B cell (primary cell): ENCODE results near the gene CD58. TPM values are rescaled to one million over a fixed set of nuclear protein-coding genes. Genes with fewer than 3 reads are reported as not detected.

Experiments
- ATAC-seq: fragments of 200-7000 bp; cut with Tn5 transposase; one replicate; pipeline ENCODE4 v1.10.0; 2021; ENCODE audit warnings: low read depth, mild to moderate bottlenecking, moderate number of reproducible peaks, moderate library complexity
- CTCF ChIA-PET: fragments of 350-600 bp; sonication (Branson Sonifier 250); formaldehyde crosslinking; loops from one replicate; lab custom pipeline; 2021; ENCODE audit warnings: antibody characterized with exemption, inconsistent platforms; lab: Charles Lee
- POLR2A ChIA-PET: fragments of 350-600 bp; sonication (Branson Sonifier 250); formaldehyde crosslinking; loops from one replicate; lab custom pipeline; 2021; ENCODE audit warnings: antibody characterized with exemption; lab: Charles Lee
- DNase-seq: peaks from one replicate; pipeline ENCODE4 v3.0.0; 2013
- H2AFZ ChIP-seq: 2 replicates; pipeline ENCODE4 v1.6.1; 2012; ENCODE audit warnings: mild to moderate bottlenecking, low read depth, low read length; ENCODE audit not compliant: insufficient read depth, poor library complexity, severe bottlenecking
- H3K27ac ChIP-seq, 2 donors: 1 replicate in 1 of 2; 2 replicates in 1 of 2; pipeline ENCODE4 v1.5.1; 2012 to 2013; ENCODE audit warnings: low read length in 2 of 2, mild to moderate bottlenecking in 2 of 2, moderate library complexity in 1 of 2
- H3K27me3 ChIP-seq, 4 experiments: fragments of 200-600 bp in 1 of 4; sonication (generic) in 1 of 4; replicated peaks in 1 of 4; 1 replicate in 2 of 4; 2 replicates in 2 of 4; pipeline versions ENCODE4 v1.6.1 to v1.7.0; 2013 to 2016; ENCODE audit warnings: low read length in 3 of 4, mild to moderate bottlenecking in 2 of 4, mixed read lengths in 1 of 4, moderate library complexity in 1 of 4; ENCODE audit not compliant: insufficient read depth in 4 of 4, control insufficient read depth in 3 of 4; ENCODE audit errors: control extremely low read depth in 1 of 4
- H3K36me3 ChIP-seq, 2 experiments: replicated peaks in 1 of 2; 1 replicate in 1 of 2; 2 replicates in 1 of 2; pipeline versions ENCODE4 v1.6.1 to v1.7.1; 2013; ENCODE audit warnings: low read length in 1 of 2; ENCODE audit not compliant: insufficient read depth in 2 of 2, control insufficient read depth in 1 of 2; ENCODE audit errors: control extremely low read depth in 1 of 2, extremely low read depth in 1 of 2
- H3K4me1 ChIP-seq, 2 donors: fragments of 200-600 bp in 1 of 2; sonication (generic) in 1 of 2; 1 replicate in 1 of 2; 2 replicates in 1 of 2; pipeline versions ENCODE4 v1.5.1 to v1.6.1; 2013 to 2017; ENCODE audit warnings: low read length in 2 of 2; ENCODE audit not compliant: control insufficient read depth in 2 of 2, insufficient read depth in 2 of 2
- H3K4me2 ChIP-seq: replicated peaks from 2 replicates; pipeline ENCODE3; 2012; ENCODE audit warnings: mild to moderate bottlenecking, low read depth, low read length; ENCODE audit not compliant: poor library complexity, severe bottlenecking
- H3K4me3 ChIP-seq, 5 experiments: fragments of 200-600 bp in 1 of 5; sonication (generic) in 1 of 5; 1 replicate in 3 of 5; 2 replicates in 2 of 5; pipeline versions ENCODE4 v1.5.1 to v1.7.0; 2011 to 2016; ENCODE audit warnings: low read length in 4 of 5, mild to moderate bottlenecking in 4 of 5, low read depth in 2 of 5, control low read depth in 1 of 5, moderate library complexity in 1 of 5; ENCODE audit not compliant: insufficient read depth in 1 of 5; ENCODE audit errors: control extremely low read depth in 1 of 5, extremely low read depth in 1 of 5
- H3K79me2 ChIP-seq: fragments of 200-600 bp; sonication (generic); one replicate; pipeline ENCODE4 v1.6.0; 2016; ENCODE audit warnings: low read length; ENCODE audit not compliant: control insufficient read depth, insufficient read depth
- H3K9ac ChIP-seq: fragments of 200-600 bp; sonication (generic); 2 replicates; pipeline ENCODE4 v1.6.1; 2017; ENCODE audit warnings: mild to moderate bottlenecking, low read length, moderate library complexity
- H3K9me3 ChIP-seq, 3 donors: one replicate each; pipeline versions ENCODE4 v1.6.1 to v1.7.1; 2013; ENCODE audit warnings: low read length in 2 of 3; ENCODE audit not compliant: control insufficient read depth in 2 of 3, insufficient read depth in 1 of 3; ENCODE audit errors: control extremely low read depth in 1 of 3
- H4K20me1 ChIP-seq: 2 replicates; pipeline ENCODE4 v1.6.0; 2012; ENCODE audit warnings: mild to moderate bottlenecking, low read length; ENCODE audit not compliant: insufficient read depth, control insufficient read depth, poor library complexity, severe bottlenecking
- H3K27ac Mint-ChIP-seq: one replicate; pipeline ENCODE4 v1.8.0; 2021; ENCODE audit warnings: mixed read lengths
- H3K27me3 Mint-ChIP-seq: one replicate; pipeline ENCODE4 v1.8.0; 2021; ENCODE audit warnings: mixed read lengths
- H3K4me1 Mint-ChIP-seq: one replicate; pipeline ENCODE4 v1.8.0; 2021; ENCODE audit warnings: mixed read lengths
- H3K4me3 Mint-ChIP-seq: one replicate; pipeline ENCODE4 v1.8.0; 2021; ENCODE audit warnings: mixed read lengths
- H3K9me3 Mint-ChIP-seq: one replicate; pipeline ENCODE4 v1.8.0; 2022; ENCODE audit warnings: mixed read lengths; ENCODE audit not compliant: insufficient read depth
- EZH2 ChIP-seq: IDR thresholded peaks from 2 replicates; pipeline ENCODE4 v1.6.1; 2012; ENCODE audit warnings: borderline replicate concordance, low read depth, mild to moderate bottlenecking, moderate library complexity, low read length; ENCODE audit not compliant: insufficient read depth, poor library complexity, severe bottlenecking
- whole genome bisulfite sequencing: methylation state at CpG from one replicate; pipeline ENCODE4 v1.1.5; 2013; ENCODE audit warnings: missing lambda C conversion rate; ENCODE audit not compliant: insufficient coverage; 5-methylcytosine and 5-hydroxymethylcytosine counted together
- intact Hi-C: fragments of 100-400 bp; cut with micrococcal nuclease; formaldehyde crosslinking; loops from one replicate; pipeline ENCODE4 v1.10.0; 2022
- polyA plus RNA-seq: library from polyadenylated mRNA; depleted of rRNA; stranded (reverse); fragments of >200 nt; gene quantifications from 2 replicates; pipeline ENCODE4 v1.2.3, GENCODE V29; 2012
- total RNA-seq, 2 donors: library from RNA; stranded (reverse); fragments of 120-200 nt in 1 of 2; gene quantifications; 1 replicate in 1 of 2; 2 replicates in 1 of 2; pipeline versions ENCODE4 v1.2.3 to v1.2.4, GENCODE V29; 2013 to 2022
- TF ChIP-seq, protein P1 (sequence below): fragments of 200-600 bp; IDR thresholded peaks from one replicate; pipeline ENCODE4 v1.8.0; 2022; ENCODE audit warnings: antibody characterized with exemption, mild to moderate bottlenecking

CD58 gene
- total and polyA plus RNA-seq, 2 donors (not counting 1 experiment from before 2014, with no cell fraction given), result 12.3 to 47.6 TPM

DNA sequence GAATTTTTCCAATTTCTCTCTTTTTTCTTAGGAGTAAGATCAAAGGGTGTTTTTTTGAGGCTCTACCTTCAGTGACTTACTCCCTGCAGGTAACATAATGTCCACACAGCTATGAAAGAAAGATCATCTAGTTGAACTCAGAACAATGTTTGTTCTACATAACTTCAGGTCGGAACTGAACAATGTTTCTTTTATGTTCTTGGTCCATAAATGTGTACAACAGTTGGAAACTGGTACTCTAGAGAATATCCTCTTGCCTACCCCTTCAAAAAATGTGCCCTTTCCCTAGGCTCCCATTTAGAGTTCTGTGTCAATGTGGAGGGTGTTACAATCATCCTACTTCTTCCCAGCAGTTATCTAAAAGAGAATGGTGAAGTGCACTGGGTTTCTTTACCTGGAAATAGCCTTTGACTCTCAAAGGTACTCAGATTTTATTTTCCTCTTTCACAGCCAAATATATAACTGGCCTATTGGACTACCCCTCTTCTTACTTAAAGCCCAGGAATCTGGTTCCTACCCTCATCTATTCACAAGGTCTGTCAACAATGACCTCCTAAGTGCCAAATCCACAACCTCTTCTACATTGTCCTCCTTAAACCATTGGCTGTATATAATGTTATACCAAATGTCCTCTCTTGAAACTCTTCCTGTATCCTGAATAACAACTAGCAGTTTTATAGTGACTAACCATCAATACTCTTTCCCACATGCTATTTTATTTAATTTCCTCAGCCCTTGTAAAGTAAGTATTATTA lies 42.3 kb downstream of the CD58 start:
- H3K9me3 Mint-ChIP-seq, result no peaks in the 10 kb centered on the region
- Histone ChIP-seq H3K27ac (no peak overlapping the region), H3K27me3 (no peaks in the 10 kb centered on the region), H3K79me2 (no peaks in the 10 kb centered on the region), H3K4me2 (no peak overlapping the region), H3K9me3 (peaks cover 0 to 1% (median 0%) of the 10 kb centered on the region in 3 donors), H4K20me1 (no peaks in the 10 kb centered on the region), H3K4me3 (no peak overlapping the region), H3K4me1 (no peaks in the 10 kb centered on the region), H3K36me3 (no peaks in the 10 kb centered on the region), H3K9ac (no peak overlapping the region), H2AFZ (no peak overlapping the region)
- WGBS, result no CpG with 5 or more reads among the region's 1 CpG
- ATAC-seq (no peak), DNase-seq (no peak)
- no peak overlapping the region for H3K27ac Mint-ChIP-seq
- no peaks in the 10 kb centered on the region for H3K4me1 Mint-ChIP-seq
- intact Hi-C loops, result loop anchor here (1.0 kb wide), 1 partner anchor 15 kb away; no protein-coding TSS in a partner anchor
- no peak overlapping the region for H3K4me3 Mint-ChIP-seq
- H3K27me3 Mint-ChIP-seq, result no peaks in the 10 kb centered on the region
- ChIA-PET CTCF (interaction anchor here (1.0 kb wide), 1 partner anchor 389 kb away, joined by 3 read pairs; no protein-coding TSS in a partner anchor), POLR2A (no interaction called here)
- TF ChIP-seq, protein P1, sequence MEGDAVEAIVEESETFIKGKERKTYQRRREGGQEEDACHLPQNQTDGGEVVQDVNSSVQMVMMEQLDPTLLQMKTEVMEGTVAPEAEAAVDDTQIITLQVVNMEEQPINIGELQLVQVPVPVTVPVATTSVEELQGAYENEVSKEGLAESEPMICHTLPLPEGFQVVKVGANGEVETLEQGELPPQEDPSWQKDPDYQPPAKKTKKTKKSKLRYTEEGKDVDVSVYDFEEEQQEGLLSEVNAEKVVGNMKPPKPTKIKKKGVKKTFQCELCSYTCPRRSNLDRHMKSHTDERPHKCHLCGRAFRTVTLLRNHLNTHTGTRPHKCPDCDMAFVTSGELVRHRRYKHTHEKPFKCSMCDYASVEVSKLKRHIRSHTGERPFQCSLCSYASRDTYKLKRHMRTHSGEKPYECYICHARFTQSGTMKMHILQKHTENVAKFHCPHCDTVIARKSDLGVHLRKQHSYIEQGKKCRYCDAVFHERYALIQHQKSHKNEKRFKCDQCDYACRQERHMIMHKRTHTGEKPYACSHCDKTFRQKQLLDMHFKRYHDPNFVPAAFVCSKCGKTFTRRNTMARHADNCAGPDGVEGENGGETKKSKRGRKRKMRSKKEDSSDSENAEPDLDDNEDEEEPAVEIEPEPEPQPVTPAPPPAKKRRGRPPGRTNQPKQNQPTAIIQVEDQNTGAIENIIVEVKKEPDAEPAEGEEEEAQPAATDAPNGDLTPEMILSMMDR, result no peak
- no peak for TF ChIP-seq EZH2

DNA sequence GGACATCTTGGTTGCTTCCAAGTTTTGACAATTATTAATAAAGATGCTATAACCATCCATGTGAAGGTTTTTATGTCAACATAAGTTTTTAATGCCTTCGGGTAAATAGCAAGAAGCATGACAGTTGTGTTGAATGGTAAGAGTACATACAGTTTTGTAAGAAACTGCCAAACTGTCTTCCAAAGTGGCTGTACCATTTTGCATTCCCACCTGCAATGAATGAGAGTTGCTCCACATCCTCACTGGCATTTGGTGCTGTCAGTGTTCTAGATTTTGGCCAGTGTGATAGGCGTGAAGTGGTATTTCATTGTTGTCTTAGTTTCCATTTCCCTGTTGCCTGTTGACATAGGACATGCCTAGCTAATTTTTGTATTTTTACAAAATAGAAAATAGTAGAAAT lies 45.4 kb downstream of the CD58 start:
- DNase-seq, result no peak
- Mint-ChIP-seq H3K9me3 (no peaks in the 10 kb centered on the region), H3K27ac (no peak overlapping the region), H3K4me1 (no peaks in the 10 kb centered on the region), H3K4me3 (no peak overlapping the region), H3K27me3 (no peaks in the 10 kb centered on the region)
- H3K27ac ChIP-seq, result no peak overlapping the region
- H3K27me3 ChIP-seq, result no peaks in the 10 kb centered on the region
- no peak overlapping the region for H3K4me2 ChIP-seq
- H3K4me1 ChIP-seq, result no peaks in the 10 kb centered on the region
- no peaks in the 10 kb centered on the region for H4K20me1 ChIP-seq
- no peaks in the 10 kb centered on the region for H3K79me2 ChIP-seq
- ChIA-PET CTCF (interaction anchor here (1.0 kb wide), 1 partner anchor 16 kb away, joined by 3 read pairs; no protein-coding TSS in a partner anchor), POLR2A (no interaction called here)
- H3K9ac ChIP-seq, result no peak overlapping the region
- ATAC-seq, result no peak
- intact Hi-C loops, result no loop called here
- H3K4me3 ChIP-seq, result no peak overlapping the region
- no peak overlapping the region for H2AFZ ChIP-seq
- TF ChIP-seq, protein P1, result no peak
- TF ChIP-seq EZH2, result no peak
- no CpG with 5 or more reads among the region's 2 CpGs for WGBS
- H3K36me3 ChIP-seq, result peaks cover 0 to 1% of the 10 kb centered on the region in 2 experiments
- H3K9me3 ChIP-seq, result peaks cover 0 to 2% (median 0%) of the 10 kb centered on the region in 3 donors
